Measurements from ENCODE around the gene PPP1R3F.
"Not testable (repeated sequence)": the region's sequence is repeated elsewhere in the genome, so short reads cannot be mapped to it uniquely, and the experiment has no call there.

Gene PPP1R3F

DNA sequence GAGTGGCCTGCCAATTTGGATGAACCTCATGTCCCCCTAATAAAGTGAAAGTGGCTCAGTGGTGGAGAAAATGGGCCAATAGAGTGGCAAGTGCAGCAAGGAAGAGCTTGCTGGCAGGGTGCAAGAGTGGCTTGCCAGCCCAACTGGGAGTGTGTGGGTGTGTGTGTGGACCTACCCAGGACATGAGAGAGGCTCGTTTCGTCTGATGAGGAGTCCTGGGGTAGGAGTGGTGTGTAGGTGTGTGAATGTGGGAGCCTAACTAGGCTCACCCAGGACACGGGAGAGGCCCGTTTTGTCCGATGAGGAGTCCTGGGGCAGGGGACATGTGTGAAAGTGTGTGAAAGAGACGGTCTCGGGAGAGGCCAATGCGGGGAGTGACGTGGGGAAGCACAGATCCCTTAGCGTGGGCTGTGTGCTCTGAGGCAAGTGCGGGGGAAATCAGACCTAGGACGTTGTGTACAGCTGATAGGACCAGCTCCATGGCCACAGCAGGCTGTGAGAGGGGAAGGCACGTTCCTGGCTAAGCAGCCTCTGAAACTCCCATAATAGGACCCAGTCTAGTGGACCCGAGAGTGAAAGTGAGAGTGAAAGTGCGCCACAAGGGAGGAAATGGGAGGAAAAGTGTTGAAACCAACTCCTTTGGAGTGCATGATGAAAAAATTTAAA, 39.1 kb downstream of the PPP1R3F start:
- DNase-seq (ENCODE audit: low read depth in 2 of 2, low spot score in 1 of 2): no peak

DNA sequence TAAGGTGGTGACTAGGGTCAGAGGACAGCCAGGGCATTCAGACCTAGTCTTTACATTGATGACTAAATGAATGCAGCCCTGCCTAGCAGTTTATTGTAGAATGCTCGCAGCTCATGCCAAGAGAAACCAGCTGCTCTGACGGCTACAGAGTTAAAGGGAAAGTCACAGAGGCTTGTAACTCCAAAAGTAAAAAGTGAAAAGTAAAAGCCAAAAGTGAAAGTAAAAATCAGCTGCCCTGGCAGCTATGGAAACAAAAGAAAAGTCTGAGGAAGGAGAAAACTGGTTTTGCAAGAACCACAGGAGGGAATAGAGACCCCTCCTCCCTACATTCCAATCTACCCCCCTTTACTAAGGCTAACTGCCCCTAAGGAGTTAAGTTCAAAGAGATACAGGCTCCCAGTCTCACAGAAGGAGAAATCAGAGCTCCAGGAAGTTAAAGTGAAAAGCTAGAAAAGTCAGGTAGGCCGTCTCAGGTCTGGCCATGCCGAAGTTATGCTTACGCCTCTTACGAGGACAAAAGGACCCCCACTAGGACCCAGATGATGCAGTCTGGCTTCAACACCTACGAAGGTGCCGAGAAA, 39.9 kb downstream of the PPP1R3F start:
- DNase-seq (ENCODE audit: low read depth in 2 of 2, low spot score in 1 of 2): no peak

DNA sequence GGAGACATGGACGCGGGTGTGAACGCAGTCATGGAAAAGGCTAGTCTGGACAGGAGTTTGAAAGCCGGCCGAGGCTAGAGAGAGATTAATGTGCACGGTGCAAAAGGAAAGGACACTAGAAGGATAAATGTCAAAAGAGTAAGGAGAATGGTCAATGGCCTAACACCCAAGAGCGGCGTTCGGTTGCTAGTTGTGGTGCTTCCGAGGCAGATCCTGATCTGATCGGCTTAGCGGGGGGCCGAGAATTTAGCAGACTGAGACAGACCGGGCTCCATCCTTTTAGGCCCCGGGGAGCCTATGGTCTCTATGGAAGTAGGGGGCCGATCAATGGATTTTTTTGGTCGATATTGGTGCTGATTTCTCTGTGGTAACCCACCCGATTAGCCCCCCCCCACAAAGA, 40.8 kb downstream of the PPP1R3F start:
- no peak for DNase-seq (ENCODE audit: low read depth in 2 of 2, low spot score in 1 of 2)

DNA sequence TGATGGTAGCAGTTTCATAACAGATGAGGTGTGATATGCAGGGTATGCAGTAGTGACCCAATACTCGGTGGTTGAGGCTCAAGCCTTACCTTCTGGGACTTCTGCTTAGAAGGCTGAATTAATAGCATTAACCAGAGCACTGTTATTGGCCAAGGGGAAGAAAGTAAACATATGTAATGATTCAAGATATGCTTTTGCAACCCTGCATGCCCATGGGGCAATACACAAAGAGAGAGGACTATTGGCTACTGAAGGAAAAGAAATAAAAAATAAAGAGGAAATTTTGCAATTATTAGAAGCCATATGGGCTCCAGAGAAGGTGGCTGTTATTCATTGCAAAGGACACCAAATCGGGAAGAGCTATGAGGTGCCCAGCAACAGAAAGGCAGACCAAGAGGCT, 42.6 kb downstream of the PPP1R3F start:
- DNase-seq (ENCODE audit: low read depth in 2 of 2, low spot score in 1 of 2): no peak

DNA sequence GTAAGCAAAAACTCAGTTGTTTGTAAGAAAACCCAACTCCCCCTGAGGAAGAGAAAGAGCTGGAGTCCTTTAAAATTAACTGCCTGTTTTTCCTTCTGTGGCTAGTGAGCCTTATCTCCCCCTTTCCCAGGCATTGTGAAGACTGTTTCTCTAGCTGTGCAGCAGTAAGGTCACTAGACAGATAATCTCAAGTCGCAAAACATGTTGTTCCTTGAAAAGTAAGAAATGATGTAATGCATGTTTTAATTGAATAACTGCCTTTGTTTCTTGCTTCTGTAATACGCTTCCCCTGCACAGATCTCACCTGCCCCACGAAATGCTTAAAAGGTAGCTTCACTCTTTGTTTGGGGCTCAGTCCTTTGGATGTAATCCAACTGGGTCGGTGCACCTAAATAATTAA, 46.5 kb downstream of the PPP1R3F start:
- no peak for DNase-seq (ENCODE audit: low read depth in 2 of 2, low spot score in 1 of 2)

DNA sequence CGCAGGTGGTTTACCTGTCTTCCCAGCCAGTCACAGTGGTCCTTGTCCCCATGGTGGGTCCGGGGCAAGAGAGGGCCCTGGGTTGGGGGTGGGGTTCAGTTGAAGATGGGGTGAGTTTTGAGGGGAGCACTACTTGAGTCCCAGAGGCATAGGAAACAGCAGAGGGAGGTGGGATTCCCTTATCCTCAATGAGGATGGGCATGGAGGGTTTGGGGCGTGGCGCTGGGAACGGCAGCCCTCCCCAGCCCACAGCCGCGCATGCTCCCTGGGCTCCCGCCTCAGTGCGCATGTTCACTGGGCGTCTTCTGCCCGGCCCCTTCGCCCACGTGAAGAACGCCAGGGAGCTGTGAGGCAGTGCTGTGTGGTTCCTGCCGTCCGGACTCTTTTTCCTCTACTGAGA, 52.1 kb downstream of the PPP1R3F start, which contains the start of gene GAGE12J:
Gene GAGE12J, plus strand, starts transcription at position 301 of the 400 bp plus-strand sequence. CDS start 1,157 bp downstream, outside the sequence.
- not testable (repeated sequence) for DNase-seq (ENCODE audit: low read depth in 2 of 2, low spot score in 1 of 2)

DNA sequence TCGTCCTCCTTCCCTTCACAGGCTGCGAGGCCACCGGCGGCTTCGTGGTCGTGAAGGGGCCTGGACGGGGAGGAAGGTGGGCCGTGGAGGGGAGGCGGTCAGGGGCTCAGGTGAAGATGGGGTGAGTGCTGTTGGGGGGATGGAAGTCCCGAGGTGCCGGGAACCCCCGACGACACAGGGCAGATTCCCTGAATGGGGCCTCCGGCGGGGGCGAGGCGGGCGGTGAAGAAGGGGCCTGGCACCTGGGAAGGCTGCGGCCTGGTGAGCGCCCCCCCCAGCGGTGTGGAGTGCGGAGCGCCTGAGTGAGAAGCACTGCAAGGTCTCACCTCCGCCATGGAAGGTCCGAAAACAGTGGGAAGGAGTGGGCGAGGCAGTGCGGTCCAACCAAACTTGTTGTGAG, 52.7 kb downstream of the PPP1R3F start:
- DNase-seq (ENCODE audit: low read depth in 2 of 2, low spot score in 1 of 2): not testable (repeated sequence)

DNA sequence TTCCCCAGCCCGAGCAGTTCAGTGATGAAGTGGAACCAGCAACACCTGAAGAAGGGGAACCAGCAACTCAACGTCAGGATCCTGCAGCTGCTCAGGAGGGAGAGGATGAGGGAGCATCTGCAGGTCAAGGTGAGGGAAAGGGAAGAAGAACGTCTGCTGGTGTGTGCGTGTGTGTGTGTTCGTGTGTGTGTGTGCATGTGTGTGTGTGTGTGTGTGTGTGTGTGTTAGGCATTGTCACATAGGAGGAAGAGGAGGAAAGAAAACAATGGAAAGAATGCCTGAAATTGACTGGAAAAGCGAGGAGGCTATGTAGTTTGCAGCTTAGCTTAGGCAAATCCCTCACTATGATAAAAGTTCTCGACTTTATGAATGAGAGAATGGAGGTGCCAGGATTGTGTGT, 54.1 kb downstream of the PPP1R3F start:
- DNase-seq (ENCODE audit: low read depth in 2 of 2, low spot score in 1 of 2): not testable (repeated sequence)

DNA sequence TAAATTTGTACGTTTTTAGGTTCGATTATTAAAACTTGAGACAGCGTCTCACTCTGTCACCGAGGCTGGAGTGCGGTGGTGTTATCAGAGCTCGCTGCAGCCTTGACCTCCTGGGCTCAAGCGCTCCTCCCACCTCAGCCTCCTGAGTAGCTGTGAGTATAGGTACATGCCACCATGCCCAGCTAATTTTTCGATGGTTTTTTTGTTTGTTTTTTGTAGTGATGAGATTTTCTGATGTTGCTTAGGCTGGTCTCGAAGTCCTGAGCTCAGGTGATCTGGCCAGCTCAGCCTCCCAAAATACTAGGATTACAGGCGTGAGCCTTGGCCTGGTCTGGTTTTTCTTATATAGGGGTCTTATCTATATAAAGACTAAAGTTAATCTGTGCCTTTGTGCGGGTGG, 60.8 kb downstream of the PPP1R3F start:
- DNase-seq (ENCODE audit: low read depth in 2 of 2, low spot score in 1 of 2): not testable (repeated sequence)

DNA sequence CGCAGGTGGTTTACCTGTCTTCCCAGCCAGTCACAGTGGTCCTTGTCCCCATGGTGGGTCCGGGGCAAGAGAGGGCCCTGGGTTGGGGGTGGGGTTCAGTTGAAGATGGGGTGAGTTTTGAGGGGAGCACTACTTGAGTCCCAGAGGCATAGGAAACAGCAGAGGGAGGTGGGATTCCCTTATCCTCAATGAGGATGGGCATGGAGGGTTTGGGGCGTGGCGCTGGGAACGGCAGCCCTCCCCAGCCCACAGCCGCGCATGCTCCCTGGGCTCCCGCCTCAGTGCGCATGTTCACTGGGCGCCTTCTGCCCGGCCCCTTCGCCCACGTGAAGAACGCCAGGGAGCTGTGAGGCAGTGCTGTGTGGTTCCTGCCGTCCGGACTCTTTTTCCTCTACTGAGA, 61.7 kb downstream of the PPP1R3F start, which contains the start of gene GAGE13:
Gene GAGE13, plus strand, starts transcription at position 301 of the 400 bp plus-strand sequence. CDS start 1,156 bp downstream, outside the sequence.
- not testable (repeated sequence) for DNase-seq (ENCODE audit: low read depth in 2 of 2, low spot score in 1 of 2)

DNA sequence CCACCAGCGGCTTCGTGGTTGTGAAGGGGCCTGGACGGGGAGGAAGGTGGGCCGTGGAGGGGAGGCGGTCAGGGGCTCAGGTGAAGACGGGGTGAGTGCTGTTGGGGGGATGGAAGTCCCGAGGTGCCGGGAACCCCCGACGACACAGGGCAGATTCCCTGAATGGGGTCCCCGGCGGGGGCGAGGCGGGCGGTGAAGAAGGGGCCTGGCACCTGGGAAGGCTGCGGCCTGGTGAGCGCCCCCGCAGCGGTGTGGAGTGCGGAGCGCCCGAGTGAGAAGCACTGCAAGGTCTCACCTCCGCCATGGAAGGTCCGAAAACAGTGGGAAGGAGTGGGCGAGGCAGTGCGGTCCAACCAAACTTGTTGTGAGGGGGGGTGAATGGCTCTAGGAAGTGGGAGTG, 62.2 kb downstream of the PPP1R3F start:
- DNase-seq (ENCODE audit: low read depth in 2 of 2, low spot score in 1 of 2): not testable (repeated sequence)
